Activated CD4-positive, alpha-beta T cell treated with anti-CD3 and anti-CD28 coated beads, Interleukin-2, Interleukin-4, amounts not matched to agents 100 ng/mL and 50 ng/mL, durations not matched to agents 16 hours and 8 hours (primary cell): ENCODE results near the gene MAN1A1.

Source experiments
- DNase-seq: peaks from one replicate; pipeline ENCODE4 v3.0.0-alpha.2; 2020; ENCODE audit warnings: low spot score

MAN1A1 gene

GRCh38 chr6:119325559-119326265 is 23.8 kb downstream of the MAN1A1 start:
- DNase-seq, result no peak

GRCh38 chr6:119324718-119325117 is 24.8 kb downstream of the MAN1A1 start:
- no peak for DNase-seq

GRCh38 chr6:119323931-119324330 is 25.6 kb downstream of the MAN1A1 start:
- DNase-seq, result no peak

GRCh38 chr6:119323478-119323877 is 26.1 kb downstream of the MAN1A1 start:
- no peak for DNase-seq

GRCh38 chr6:119322715-119323350 is 26.7 kb downstream of the MAN1A1 start:
- DNase-seq, result no peak

- no peak for DNase-seq
Measured at GRCh38 chr6:119322034-119322433, 27.5 kb downstream of the MAN1A1 start.

- DNase-seq, result no peak
Measured at GRCh38 chr6:119319694-119320093, 29.9 kb downstream of the MAN1A1 start.

GRCh38 chr6:119318730-119319129 is 30.8 kb downstream of the MAN1A1 start:
- DNase-seq, result no peak

GRCh38 chr6:119318176-119318575 is 31.4 kb downstream of the MAN1A1 start:
- no peak for DNase-seq

- no peak for DNase-seq
Measured at GRCh38 chr6:119317007-119317406, 32.6 kb downstream of the MAN1A1 start.

GRCh38 chr6:119314885-119315272 is 34.7 kb downstream of the MAN1A1 start:
- peak; percentile 27 for DNase-seq

GRCh38 chr6:119313937-119314884 is 35.4 kb downstream of the MAN1A1 start:
- peak; percentile 22 for DNase-seq

GRCh38 chr6:119312875-119313338 is 36.7 kb downstream of the MAN1A1 start:
- DNase-seq, result peak; percentile 51

- no peak for DNase-seq
Measured at GRCh38 chr6:119312441-119312840, 37.1 kb downstream of the MAN1A1 start.

GRCh38 chr6:119311514-119312142 is 37.9 kb downstream of the MAN1A1 start:
- no peak for DNase-seq

- DNase-seq, result no peak
Measured at GRCh38 chr6:119310486-119311036, 39.0 kb downstream of the MAN1A1 start.

- DNase-seq, result no peak
Measured at GRCh38 chr6:119308991-119309657, 40.4 kb downstream of the MAN1A1 start.

- peak; percentile 17 for DNase-seq
Measured at GRCh38 chr6:119308048-119308570, 41.5 kb downstream of the MAN1A1 start.

GRCh38 chr6:119307056-119307455 is 42.5 kb downstream of the MAN1A1 start:
- no peak for DNase-seq

GRCh38 chr6:119306396-119306968 is 43.1 kb downstream of the MAN1A1 start:
- no peak for DNase-seq
